Gastrocnemius medialis (tissue), 4 donors: ENCODE measurements around the gene C9orf43.

Experiments used
- CTCF ChIP-seq, 5 experiments: fragments of 450-650 bp in 3 of 5; fragments of 200-600 bp in 2 of 5; sonication (generic) in 2 of 5; IDR thresholded peaks in 4 of 5; conservative IDR thresholded peaks in 1 of 5; 1 replicate in 4 of 5; 2 replicates in 1 of 5; pipeline ENCODE4 v1.5.1; 2016 to 2019; ENCODE audit warnings: antibody characterized with exemption in 5 of 5, mild to moderate bottlenecking in 3 of 5, moderate library complexity in 3 of 5
- POLR2A ChIP-seq, 2 donors: fragments of 450-650 bp; IDR thresholded peaks; one replicate each; pipeline ENCODE4 v1.6.1; 2017; ENCODE audit warnings: antibody characterized with exemption in 2 of 2, mild to moderate bottlenecking in 2 of 2, moderate library complexity in 2 of 2

DNA sequence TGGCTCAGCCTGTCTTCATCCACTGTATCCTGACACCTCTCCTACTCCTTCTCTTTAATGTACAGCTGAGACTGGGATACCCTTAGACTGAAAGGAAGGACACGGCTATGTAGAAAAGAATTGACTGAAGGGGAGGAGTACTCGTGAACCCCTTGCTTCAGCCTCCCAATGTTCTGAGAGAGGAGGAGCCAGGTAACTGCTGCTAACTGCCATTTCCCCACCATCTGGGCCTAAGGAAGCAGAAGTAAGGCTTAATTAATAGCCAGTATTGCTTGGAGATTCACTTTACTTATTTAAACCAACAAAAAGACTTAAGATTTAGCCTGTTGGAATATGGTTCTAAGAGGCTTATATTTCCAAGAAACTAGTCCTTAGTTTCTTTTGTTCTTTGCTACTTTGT is 34.2 kb downstream of the C9orf43 start:
- TF ChIP-seq POLR2A (IDR thresholded peaks at IDR 0.05) (no peak), CTCF (IDR thresholded peaks at IDR 0.05 in 4 of 5, conservative IDR thresholded peaks at IDR 0.05 in 1 of 5) (no peak)
